ENCODE results near the gene PPOX. TPM values are rescaled to one million over a fixed set of nuclear protein-coding genes. Genes with fewer than 3 reads are reported as not detected.

The PPOX gene
- total RNA-seq, 1 donor: 14.0 TPM

DNA sequence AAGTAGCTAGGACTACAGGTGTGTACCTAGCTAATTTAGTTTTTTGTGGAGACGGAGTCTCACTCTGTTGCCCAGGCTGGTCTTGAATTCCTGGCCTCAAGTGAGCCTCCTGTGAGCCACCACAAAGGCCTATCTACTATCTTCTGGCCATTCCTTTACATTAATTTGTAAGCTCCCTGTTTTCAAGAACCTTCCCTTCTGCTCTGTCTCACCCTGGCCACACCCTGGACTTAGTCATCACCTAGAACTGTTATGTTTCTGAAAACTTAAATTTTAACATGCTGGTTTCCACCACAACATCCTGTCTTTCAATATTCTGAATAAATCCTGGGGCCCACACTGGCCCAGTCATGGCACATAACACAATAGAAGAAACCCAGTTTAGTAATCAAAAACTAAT is 16.0 kb downstream of the PPOX start:
- H3K4me3 ChIP-seq (ENCODE audit: low read depth, low read length): no peak overlapping the region
- peak; percentile 57 for DNase-seq (ENCODE audit: low read depth)
- TF ChIP-seq, protein P1, sequence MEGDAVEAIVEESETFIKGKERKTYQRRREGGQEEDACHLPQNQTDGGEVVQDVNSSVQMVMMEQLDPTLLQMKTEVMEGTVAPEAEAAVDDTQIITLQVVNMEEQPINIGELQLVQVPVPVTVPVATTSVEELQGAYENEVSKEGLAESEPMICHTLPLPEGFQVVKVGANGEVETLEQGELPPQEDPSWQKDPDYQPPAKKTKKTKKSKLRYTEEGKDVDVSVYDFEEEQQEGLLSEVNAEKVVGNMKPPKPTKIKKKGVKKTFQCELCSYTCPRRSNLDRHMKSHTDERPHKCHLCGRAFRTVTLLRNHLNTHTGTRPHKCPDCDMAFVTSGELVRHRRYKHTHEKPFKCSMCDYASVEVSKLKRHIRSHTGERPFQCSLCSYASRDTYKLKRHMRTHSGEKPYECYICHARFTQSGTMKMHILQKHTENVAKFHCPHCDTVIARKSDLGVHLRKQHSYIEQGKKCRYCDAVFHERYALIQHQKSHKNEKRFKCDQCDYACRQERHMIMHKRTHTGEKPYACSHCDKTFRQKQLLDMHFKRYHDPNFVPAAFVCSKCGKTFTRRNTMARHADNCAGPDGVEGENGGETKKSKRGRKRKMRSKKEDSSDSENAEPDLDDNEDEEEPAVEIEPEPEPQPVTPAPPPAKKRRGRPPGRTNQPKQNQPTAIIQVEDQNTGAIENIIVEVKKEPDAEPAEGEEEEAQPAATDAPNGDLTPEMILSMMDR (IDR thresholded peaks at IDR 0.05; ENCODE audit: insufficient read depth, low read length): no peak

DNA sequence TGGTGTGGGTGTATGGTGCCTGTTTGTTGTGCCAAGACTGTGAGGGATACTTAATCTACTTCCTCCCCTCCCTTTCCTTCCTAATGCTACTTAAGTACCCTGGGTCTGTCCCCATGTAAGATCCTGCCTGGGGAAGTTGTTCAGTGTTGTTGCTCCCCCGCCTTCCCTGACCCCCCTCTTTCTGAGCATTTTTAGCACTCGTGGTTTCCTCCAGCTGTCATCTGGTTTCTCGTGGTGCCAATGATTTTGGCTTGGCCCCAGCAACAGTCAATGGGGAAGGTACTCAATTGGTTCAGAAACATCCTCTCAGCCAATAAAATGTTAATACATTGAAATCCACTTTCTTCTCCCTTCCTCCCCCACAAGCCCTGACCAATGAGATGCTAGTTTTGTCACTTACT is 19.1 kb downstream of the PPOX start:
- no peak overlapping the region for H3K4me3 ChIP-seq (ENCODE audit: low read depth, low read length)
- peak; percentile 76 for DNase-seq (ENCODE audit: low read depth)
- TF ChIP-seq, protein P1 (IDR thresholded peaks at IDR 0.05; ENCODE audit: insufficient read depth, low read length): no peak

DNA sequence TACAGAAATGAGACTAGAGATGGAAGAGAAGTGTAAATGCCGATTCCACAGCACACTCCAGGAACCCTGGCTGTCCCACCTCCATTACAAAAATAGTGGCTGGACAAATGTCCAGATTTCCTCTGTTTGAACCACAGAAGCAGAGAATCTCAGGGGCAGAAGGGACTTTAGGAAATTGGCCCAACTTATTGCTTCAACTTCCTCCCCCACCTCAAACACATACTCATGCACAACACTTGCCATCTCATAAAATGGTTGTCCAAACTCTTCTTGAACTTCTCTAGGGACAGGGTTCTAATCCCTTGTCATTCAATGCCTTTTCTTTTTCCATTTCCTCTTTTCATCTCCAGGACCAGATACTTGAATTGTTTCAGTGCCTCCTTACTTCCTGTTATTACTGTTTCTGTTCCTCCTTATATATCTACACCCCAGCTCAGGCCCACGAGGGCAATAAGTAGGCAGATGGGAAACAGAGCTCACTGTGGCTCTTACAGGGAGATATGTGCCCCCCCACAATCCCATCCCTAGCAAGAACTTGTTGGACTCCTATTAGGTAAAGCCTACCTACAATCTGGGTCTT is 19.6 kb downstream of the PPOX start:
- no peak overlapping the region for H3K4me3 ChIP-seq (ENCODE audit: low read depth, low read length)
- DNase-seq (ENCODE audit: low read depth): no peak
- TF ChIP-seq, protein P1 (IDR thresholded peaks at IDR 0.05; ENCODE audit: insufficient read depth, low read length): no peak

DNA sequence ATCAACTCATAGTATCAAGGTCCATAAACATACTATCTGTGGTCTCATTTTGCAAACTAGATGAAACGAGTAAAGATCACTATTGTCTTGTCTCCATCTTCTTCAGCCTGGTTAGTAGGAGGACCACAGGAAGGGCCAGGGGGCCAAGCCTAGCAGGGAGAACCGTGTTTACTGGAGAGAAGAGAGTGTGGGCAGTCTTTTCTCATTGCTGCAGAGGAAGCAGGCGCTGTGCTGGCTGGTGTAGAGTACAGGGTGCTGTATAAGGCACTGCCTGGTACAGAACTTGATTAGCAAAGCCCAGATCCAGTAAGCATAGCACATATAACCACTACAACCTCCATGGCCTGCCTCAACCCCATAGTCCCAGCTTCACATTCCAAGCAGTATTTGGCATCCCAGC is 21.1 kb downstream of the PPOX start:
- H3K4me3 ChIP-seq (ENCODE audit: low read depth, low read length): no peak overlapping the region
- TF ChIP-seq, protein P1 (IDR thresholded peaks at IDR 0.05; ENCODE audit: insufficient read depth, low read length): no peak
- DNase-seq (ENCODE audit: low read depth): no peak

DNA sequence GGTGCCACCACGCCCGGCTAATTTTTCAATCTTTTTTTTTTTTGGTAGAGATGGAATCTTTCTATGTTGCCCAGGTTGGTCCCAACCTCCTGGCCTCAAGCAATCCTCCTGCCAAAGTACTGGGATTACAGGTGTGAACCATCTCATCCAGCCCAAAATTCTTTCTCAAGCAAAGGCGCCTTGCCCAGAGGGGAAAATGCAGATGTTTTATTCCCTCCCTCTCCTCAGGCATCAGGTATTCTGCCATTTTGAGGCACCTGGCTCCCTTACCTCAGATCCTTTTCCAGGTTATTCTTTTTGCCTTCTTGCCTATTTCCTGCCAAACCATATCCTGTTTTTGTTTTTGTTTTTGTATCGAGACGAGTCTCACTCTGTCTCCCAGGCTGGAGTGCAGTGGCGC is 22.2 kb downstream of the PPOX start:
- no peak for DNase-seq (ENCODE audit: low read depth)
- no peak overlapping the region for H3K4me3 ChIP-seq (ENCODE audit: low read depth, low read length)
- TF ChIP-seq, protein P1 (IDR thresholded peaks at IDR 0.05; ENCODE audit: insufficient read depth, low read length): no peak

DNA sequence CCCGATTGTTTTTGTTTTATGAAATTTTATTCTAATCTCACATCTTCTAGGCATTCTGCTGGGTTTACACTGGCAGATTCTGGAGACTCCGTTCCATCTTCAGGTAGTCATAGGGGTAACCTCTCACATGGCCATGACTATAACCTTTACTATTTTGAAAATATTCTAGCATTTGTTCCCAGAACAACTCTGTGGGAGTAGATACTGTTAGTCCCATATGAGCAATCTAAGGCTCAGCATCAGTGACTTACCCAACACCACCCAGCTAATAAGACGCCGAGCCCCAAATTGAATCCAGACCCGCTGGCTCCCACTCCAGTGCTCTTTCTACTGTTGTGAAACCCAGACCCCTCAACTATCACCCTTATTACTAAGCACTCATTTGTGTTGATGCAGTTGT is 22.8 kb downstream of the PPOX start:
- H3K4me3 ChIP-seq (ENCODE audit: low read depth, low read length): no peak overlapping the region
- TF ChIP-seq, protein P1 (IDR thresholded peaks at IDR 0.05; ENCODE audit: insufficient read depth, low read length): no peak
- DNase-seq (ENCODE audit: low read depth): peak; percentile 35

DNA sequence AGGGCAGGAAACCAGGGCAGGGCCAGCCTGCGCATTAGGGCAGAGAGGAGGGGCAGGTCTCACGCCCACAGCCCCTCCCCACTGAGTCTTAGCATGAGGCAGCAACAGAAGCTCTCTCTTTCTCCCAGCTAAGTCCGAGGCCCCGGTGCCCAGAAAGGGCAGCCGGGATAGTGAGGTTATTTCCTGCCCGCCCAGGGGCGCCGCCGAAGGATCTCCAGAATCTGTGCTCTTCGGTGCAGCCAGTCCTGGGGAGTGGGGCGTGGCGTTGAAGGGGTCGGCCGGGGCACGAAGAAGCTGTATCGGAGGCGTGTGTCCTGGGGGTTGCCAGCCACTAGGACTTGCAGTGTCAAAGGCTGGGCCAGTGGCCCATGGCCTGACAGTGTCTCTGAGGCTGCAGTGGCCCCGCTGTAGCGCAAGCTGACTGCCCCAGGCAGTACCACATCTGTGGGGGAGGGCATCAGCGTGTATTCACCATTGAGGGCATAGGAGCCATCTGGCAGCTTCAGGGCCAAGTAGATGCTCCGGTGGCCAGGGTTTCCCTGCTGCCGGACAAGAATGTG is 24.8 kb downstream of the PPOX start:
- DNase-seq (ENCODE audit: low read depth): no peak
- TF ChIP-seq, protein P1 (IDR thresholded peaks at IDR 0.05; ENCODE audit: insufficient read depth, low read length): no peak
- H3K4me3 ChIP-seq (ENCODE audit: low read depth, low read length): no peak overlapping the region

Data from fibroblast of the aortic adventitia (primary cell).